Stimulated activated naive CD8-positive, alpha-beta T cell treated with anti-CD3 and anti-CD28 coated beads, Interleukin-15, amount 100 ng/mL, for 72 hours (primary cell): ENCODE measurements around the gene TREML4.
"Not testable (repeated sequence)": the region's sequence is repeated elsewhere in the genome, so short reads cannot be mapped to it uniquely, and the experiment has no call there.

Source experiments
- ATAC-seq: fragments of 150-1000 bp; cut with Tn5 transposase; 2 replicates; pipeline ENCODE4 v1.10.0; 2021; ENCODE audit warnings: mild to moderate bottlenecking, moderate library complexity
- DNase-seq, 2 donors: peaks; one replicate each; pipeline ENCODE4 v3.0.0; 2021 to 2022
- H3K27ac Mint-ChIP-seq, 2 donors: one replicate each; pipeline ENCODE4 v1.8.0; 2022; ENCODE audit warnings: mild to moderate bottlenecking in 2 of 2, mixed read lengths in 2 of 2, moderate library complexity in 2 of 2
- H3K27me3 Mint-ChIP-seq: one replicate; pipeline ENCODE4 v1.8.0; 2022; ENCODE audit warnings: mixed read lengths
- H3K4me1 Mint-ChIP-seq: one replicate; pipeline ENCODE4 v1.8.0; 2022; ENCODE audit warnings: mild to moderate bottlenecking, mixed read lengths
- H3K4me3 Mint-ChIP-seq, 2 donors: one replicate each; pipeline ENCODE4 v1.8.0; 2022; ENCODE audit warnings: mild to moderate bottlenecking in 2 of 2, mixed read lengths in 2 of 2, moderate library complexity in 1 of 2
- H3K9me3 Mint-ChIP-seq, 2 donors: one replicate each; pipeline ENCODE4 v1.8.0; 2022; ENCODE audit warnings: mixed read lengths in 2 of 2

Gene TREML4

DNA sequence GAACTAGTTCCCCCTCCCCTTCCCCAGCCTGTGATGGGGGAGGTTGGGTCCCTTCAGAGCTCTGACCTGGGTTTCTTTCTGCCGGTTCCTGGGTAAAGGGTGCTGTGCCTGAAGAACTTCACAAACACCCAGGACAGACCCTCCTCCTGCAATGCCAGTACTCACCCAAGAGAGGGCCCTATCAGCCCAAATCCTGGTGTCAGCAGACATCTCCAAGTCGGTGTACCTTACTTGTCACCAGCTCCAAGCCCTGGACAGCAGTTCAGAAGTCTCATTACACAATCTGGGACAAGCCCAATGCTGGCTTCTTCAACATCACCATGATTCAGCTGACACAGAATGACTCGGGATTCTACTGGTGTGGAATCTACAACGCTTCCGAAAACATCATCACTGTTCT is 467 bp downstream of the TREML4 start:
- H3K4me3 Mint-ChIP-seq = no peak overlapping the region

GRCh38 chr6:41229721-41230120 is 1.6 kb downstream of the TREML4 start:
- H3K27me3 Mint-ChIP-seq = peaks cover 4% of the 10 kb centered on the region
- DNase-seq = no peak
- no peak overlapping the region for H3K27ac Mint-ChIP-seq
- no peaks in the 10 kb centered on the region for H3K4me1 Mint-ChIP-seq
- H3K9me3 Mint-ChIP-seq = no peaks in the 10 kb centered on the region
- no peak for ATAC-seq
- H3K4me3 Mint-ChIP-seq = no peak overlapping the region

More for the DNA sequence above, 467 bp downstream of the TREML4 start:
- peak overlapping the region in 1 of 2 donors; percentile 84 for H3K27ac Mint-ChIP-seq
- ATAC-seq (no peak), DNase-seq (no peak)
- no peaks in the 10 kb centered on the region for H3K9me3 Mint-ChIP-seq
- peaks cover 8% of the 10 kb centered on the region for H3K27me3 Mint-ChIP-seq
- no peaks in the 10 kb centered on the region for H3K4me1 Mint-ChIP-seq

DNA sequence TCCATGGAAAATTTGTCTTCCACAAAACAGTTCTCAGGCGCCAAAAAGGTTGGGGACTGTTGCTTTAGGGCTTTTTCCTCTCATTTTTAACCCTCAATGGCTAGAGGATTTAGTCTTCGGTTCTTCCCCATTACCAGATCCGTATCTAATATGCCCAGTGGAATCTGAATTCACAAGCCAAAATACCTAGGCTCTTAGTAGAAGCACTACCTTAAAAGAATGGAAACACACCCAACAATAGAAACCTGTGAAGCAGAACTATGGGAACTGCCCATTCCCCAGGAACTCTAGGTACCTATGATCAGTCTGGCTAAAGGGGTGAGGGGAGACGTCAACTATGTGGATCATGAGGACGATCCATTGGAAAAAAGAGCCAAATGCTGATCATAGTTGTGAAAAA is 3.1 kb downstream of the TREML4 start:
- Mint-ChIP-seq H3K9me3 (no peaks in the 10 kb centered on the region), H3K27me3 (no peaks in the 10 kb centered on the region), H3K4me1 (no peaks in the 10 kb centered on the region), H3K27ac (no peak overlapping the region), H3K4me3 (no peak overlapping the region)
- ATAC-seq (no peak), DNase-seq (no peak)

GRCh38 chr6:41232667-41233066 is 4.5 kb downstream of the TREML4 start:
- Mint-ChIP-seq H3K4me3 (no peak overlapping the region), H3K9me3 (no peaks in the 10 kb centered on the region), H3K4me1 (no peaks in the 10 kb centered on the region), H3K27me3 (peaks cover 8% of the 10 kb centered on the region), H3K27ac (peak overlapping the region in 1 of 2 donors; percentile 19)
- DNase-seq (no peak), ATAC-seq (no peak)

DNA sequence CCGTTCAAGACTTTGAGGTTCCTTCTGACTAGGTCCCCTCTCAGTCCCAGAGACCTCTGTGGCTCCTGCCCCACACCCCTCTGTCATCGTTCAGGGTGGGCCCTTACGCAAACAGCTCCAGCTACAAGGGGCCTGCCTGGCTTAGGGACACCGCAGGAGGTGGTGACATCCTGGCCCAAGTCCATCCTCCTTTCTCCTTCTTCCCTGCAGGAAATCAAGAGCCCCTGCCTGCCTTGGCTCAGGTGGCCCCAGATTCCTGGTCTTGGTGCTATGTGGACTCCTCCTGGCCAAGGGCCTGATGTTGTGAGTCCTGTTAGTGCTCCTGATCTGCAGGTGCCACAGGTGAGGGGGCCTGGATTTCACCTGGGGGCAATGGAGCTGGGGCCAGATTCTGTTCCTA is 8.1 kb downstream of the TREML4 start:
- peaks cover 28% of the 10 kb centered on the region for H3K27me3 Mint-ChIP-seq
- no peaks in the 10 kb centered on the region for H3K9me3 Mint-ChIP-seq
- no peak for ATAC-seq
- no peak overlapping the region for H3K27ac Mint-ChIP-seq
- DNase-seq = no peak
- H3K4me3 Mint-ChIP-seq = no peak overlapping the region
- no peaks in the 10 kb centered on the region for H3K4me1 Mint-ChIP-seq

DNA sequence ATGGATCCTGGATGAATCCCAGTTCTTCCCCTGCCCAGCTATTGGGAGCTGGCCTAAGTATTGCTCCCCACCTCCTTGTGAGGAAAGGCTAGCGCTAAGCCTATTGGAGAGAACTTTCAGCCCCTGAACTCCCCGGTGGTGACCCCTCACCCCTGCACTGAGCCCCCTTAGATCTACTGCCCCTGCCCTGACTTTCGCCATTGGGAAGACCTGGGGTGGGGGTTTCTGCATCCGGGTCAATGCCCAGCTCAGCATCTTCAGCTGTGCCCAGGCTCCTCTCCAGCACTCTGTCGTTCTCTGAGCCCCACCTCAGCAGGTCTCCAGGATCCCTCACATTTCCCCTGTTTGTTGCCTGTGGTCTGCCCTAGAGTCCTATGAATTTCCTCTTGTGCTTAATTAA is 9.0 kb downstream of the TREML4 start:
- no peaks in the 10 kb centered on the region for H3K9me3 Mint-ChIP-seq
- H3K27ac Mint-ChIP-seq = peak overlapping the region in 1 of 2 donors; percentile 15
- DNase-seq (no peak), ATAC-seq (no peak)
- peaks cover 28% of the 10 kb centered on the region for H3K27me3 Mint-ChIP-seq
- no peak overlapping the region for H3K4me3 Mint-ChIP-seq
- H3K4me1 Mint-ChIP-seq = no peaks in the 10 kb centered on the region

GRCh38 chr6:41239467-41240159 is 11.5 kb downstream of the TREML4 start:
- H3K27ac Mint-ChIP-seq = no peak overlapping the region
- H3K9me3 Mint-ChIP-seq = no peaks in the 10 kb centered on the region
- ATAC-seq (no peak), DNase-seq (no peak)
- peaks cover 28% of the 10 kb centered on the region for H3K27me3 Mint-ChIP-seq
- no peaks in the 10 kb centered on the region for H3K4me1 Mint-ChIP-seq
- no peak overlapping the region for H3K4me3 Mint-ChIP-seq

DNA sequence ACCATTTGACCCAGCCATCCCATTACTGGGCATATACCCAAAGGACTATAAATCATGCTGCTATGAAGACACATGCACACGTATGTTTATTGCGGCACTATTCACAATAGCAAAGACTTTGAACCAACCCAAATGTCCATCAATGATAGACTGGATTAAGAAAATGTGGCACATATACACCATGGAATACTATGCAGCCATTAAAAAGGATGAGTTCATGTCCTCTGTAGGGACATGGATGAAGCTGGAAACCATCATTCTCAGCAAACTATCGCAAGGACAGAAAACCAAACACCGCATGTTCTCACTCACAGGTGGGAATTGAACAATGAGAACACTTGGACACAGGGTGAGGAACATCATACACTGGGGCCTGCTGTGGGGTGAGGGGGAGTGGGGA is 18.4 kb downstream of the TREML4 start:
- H3K27me3 Mint-ChIP-seq, ATAC-seq, DNase-seq, H3K9me3 Mint-ChIP-seq, H3K4me3 Mint-ChIP-seq, H3K27ac Mint-ChIP-seq: not testable (repeated sequence)
- H3K4me1 Mint-ChIP-seq = peaks cover 12% of the 10 kb centered on the region

DNA sequence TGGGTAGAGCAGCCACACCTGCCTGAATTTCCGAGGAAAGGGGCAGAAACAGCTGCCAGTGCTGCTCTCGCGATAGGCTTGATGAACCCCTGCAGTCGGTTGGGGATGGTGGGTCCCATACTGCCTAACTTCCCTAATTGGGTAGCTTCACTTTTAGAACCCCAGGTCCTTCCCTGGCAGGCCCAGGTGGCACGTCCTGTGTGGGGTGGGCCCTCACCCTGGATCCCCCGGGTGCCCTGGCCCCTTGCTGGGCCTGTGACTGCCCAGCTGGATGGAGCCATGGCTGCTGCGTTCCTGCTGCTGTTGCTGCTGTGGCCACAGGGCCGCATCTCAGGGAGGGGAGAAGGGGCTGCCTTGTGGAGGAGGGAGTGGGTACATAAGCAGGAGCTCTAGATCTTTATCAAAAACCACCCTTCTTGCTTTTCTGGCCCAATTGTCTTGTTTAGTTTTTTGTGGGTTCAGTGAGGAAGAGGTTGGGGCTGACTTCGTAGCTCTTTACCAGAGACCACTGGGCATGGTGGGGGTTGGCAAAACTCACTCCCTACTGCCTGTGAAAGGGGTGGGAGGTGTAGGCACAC is 19.2 kb downstream of the TREML4 start:
- H3K4me3 Mint-ChIP-seq = no peak overlapping the region
- peaks cover 12% of the 10 kb centered on the region for H3K4me1 Mint-ChIP-seq
- no peak for ATAC-seq
- no peaks in the 10 kb centered on the region for H3K27me3 Mint-ChIP-seq
- DNase-seq = no peak
- H3K9me3 Mint-ChIP-seq = no peaks in the 10 kb centered on the region
- H3K27ac Mint-ChIP-seq = no peak overlapping the region

DNA sequence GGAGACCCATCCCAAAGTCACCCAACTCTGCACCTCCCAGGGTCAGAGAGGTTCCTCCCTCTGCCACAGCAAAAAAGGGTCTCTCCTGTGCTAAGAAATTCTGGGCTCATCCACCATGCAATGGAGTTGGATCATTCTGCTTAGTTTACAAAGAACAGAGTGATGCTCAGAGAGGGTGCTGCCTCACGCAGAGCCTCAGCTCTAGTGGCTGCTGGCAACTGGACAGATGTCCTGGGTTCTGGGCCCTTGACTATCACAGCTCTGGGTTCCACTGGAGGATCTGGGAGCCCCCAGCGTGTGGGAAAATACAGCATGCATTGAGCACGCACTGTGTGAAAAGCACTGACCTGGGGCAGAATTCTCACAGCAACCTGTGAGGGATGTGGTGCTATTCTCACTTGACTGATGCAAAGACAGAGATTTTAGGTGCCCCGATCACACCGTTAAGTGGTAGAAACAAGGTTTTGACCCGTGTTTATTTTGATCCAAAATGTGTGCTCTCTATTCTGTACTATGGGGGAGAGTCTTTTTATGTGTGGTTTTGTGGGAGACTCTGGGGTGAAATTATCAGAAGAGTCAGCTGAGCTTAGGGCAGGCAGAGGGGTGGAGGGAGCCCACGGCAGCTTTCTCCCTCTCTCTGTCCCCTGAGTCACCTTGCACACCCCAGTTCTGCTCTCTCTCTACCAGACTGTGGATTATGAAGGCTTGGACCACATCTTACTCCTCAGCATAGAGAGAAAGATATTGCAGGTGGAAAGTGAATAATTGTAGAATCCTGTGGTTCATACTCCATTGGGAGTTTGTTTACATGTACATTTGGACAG is 19.9 kb downstream of the TREML4 start:
- Mint-ChIP-seq H3K9me3 (no peaks in the 10 kb centered on the region), H3K27ac (no peak overlapping the region), H3K4me3 (no peak overlapping the region), H3K4me1 (peaks cover 12% of the 10 kb centered on the region), H3K27me3 (no peaks in the 10 kb centered on the region)
- no peak for DNase-seq
- ATAC-seq = no peak

GRCh38 chr6:41252401-41253169 is 24.4 kb downstream of the TREML4 start:
- no peak overlapping the region for H3K27ac Mint-ChIP-seq
- ATAC-seq (no peak), DNase-seq (no peak)
- H3K9me3 Mint-ChIP-seq = no peaks in the 10 kb centered on the region
- no peaks in the 10 kb centered on the region for H3K27me3 Mint-ChIP-seq
- H3K4me1 Mint-ChIP-seq = peaks cover 20% of the 10 kb centered on the region
- no peak overlapping the region for H3K4me3 Mint-ChIP-seq

- peaks cover 10% of the 10 kb centered on the region for H3K4me1 Mint-ChIP-seq
- H3K27ac Mint-ChIP-seq = no peak overlapping the region
- no peak for DNase-seq
- no peak for ATAC-seq
- H3K27me3 Mint-ChIP-seq = no peaks in the 10 kb centered on the region
- H3K9me3 Mint-ChIP-seq = peaks cover 14 to 17% of the 10 kb centered on the region in 2 donors
- no peak overlapping the region for H3K4me3 Mint-ChIP-seq
These were observed 27.0 kb downstream of the TREML4 start for GRCh38 chr6:41255110-41255509.

- ATAC-seq = no peak
- H3K4me1 Mint-ChIP-seq = peaks cover 10% of the 10 kb centered on the region
- no peak overlapping the region for H3K4me3 Mint-ChIP-seq
- peak overlapping the region in 1 of 2 donors; percentile 72 for H3K27ac Mint-ChIP-seq
- no peak for DNase-seq
- H3K9me3 Mint-ChIP-seq = peaks cover 17 to 18% of the 10 kb centered on the region in 2 donors
- H3K27me3 Mint-ChIP-seq = no peaks in the 10 kb centered on the region
These were observed 27.6 kb downstream of the TREML4 start for GRCh38 chr6:41255638-41256246.

GRCh38 chr6:41256383-41256782 is 28.2 kb downstream of the TREML4 start:
- DNase-seq (no peak), ATAC-seq (no peak)
- Mint-ChIP-seq H3K27ac (peak overlapping the region in 1 of 2 donors; percentile 72), H3K9me3 (peaks cover 17 to 20% of the 10 kb centered on the region in 2 donors), H3K4me1 (peaks cover 10% of the 10 kb centered on the region), H3K4me3 (no peak overlapping the region), H3K27me3 (no peaks in the 10 kb centered on the region)
